Measurements from ENCODE around the gene USP48. TPM values are rescaled to one million over a fixed set of nuclear protein-coding genes. Genes with fewer than 3 reads are reported as not detected.

Gene USP48
- total RNA-seq, 1 experiment from 2014 or later = 84.8 TPM

DNA sequence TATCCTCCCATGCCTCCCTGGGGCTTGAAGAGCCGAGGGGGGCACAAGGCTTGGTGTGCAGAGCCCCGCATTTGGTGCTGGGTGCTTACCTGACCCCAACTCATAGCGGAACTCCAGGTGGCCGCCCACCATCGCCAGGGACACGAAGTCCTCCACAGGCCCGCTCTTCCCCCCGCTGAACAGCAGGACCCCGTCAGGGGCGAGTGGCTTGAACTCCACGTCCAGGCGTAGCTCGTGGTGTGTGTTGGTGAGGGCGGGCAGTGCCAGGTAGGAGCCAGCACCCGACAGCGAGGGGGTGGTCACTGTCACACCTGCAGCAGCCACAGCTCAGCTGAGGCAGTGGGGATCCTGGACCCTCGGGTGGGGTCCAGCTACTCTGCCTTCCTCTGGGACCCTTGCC, 46.3 kb upstream of the USP48 start:
- H3K9me3 Mint-ChIP-seq = peaks cover 5% of the 10 kb centered on the region in 2 experiments
- Histone ChIP-seq H3K23ac (ENCODE audit: insufficient read length, low read depth, low read length) (no peak overlapping the region), H3K18ac (ENCODE audit: insufficient read length, low read depth, low read length) (no peak overlapping the region), H3K79me1 (ENCODE audit: insufficient read depth, low read depth, low read length, poor library complexity, severe bottlenecking) (no peaks in the 10 kb centered on the region), H2BK5ac (ENCODE audit: insufficient read length, low read length) (no peak overlapping the region), H4K8ac (replicated peaks; ENCODE audit: insufficient read length, low read depth, low read length) (no peak overlapping the region), H2AFZ (ENCODE audit: low read length) (no peak overlapping the region), H2BK120ac (ENCODE audit: low read depth, low read length, poor library complexity, severe bottlenecking) (no peak overlapping the region), H3K23me2 (ENCODE audit: insufficient read length, low read depth, low read length, poor library complexity, severe bottlenecking) (no peaks in the 10 kb centered on the region), H3K56ac (ENCODE audit: insufficient read length, low read depth, low read length) (no peak overlapping the region), H3K27ac (ENCODE audit: insufficient read length, low read depth, low read length) (no peak overlapping the region), H3K14ac (ENCODE audit: insufficient read depth, low read length) (no peak overlapping the region), H2BK15ac (ENCODE audit: low read depth, low read length) (no peak overlapping the region), H4K91ac (ENCODE audit: insufficient read length, low read depth, low read length) (no peak overlapping the region), H3K4me1 (ENCODE audit: insufficient read depth, low read length) (no peaks in the 10 kb centered on the region), H3K4ac (ENCODE audit: low read depth, low read length) (no peak overlapping the region), H3K27me3 (ENCODE audit: insufficient read depth, low read length) (no peaks in the 10 kb centered on the region), H3K79me2 (ENCODE audit: insufficient read depth, low read length) (no peaks in the 10 kb centered on the region), H3K4me2 (ENCODE audit: insufficient read depth, insufficient read length, low read length) (no peak overlapping the region), H2BK12ac (ENCODE audit: insufficient read length, low read depth, low read length) (no peak overlapping the region), H2BK20ac (ENCODE audit: low read depth, low read length, poor library complexity, severe bottlenecking) (no peak overlapping the region), H2AK5ac (ENCODE audit: insufficient read length, low read length) (no peak overlapping the region), H4K5ac (ENCODE audit: insufficient read length, low read depth, low read length) (no peak overlapping the region), H3K9ac (ENCODE audit: extremely low read depth, insufficient read length, low read length) (no peak overlapping the region), H3K9me3 (ENCODE audit: control insufficient read depth, low read depth, low read length) (peaks cover 4% of the 10 kb centered on the region), H3T11ph (ENCODE audit: low read length) (no peak overlapping the region), H4K20me1 (ENCODE audit: control insufficient read depth, insufficient read depth, insufficient read length) (no peaks in the 10 kb centered on the region)
- H3K4me1 Mint-ChIP-seq = no peaks in the 10 kb centered on the region
- TF ChIP-seq, protein P1, sequence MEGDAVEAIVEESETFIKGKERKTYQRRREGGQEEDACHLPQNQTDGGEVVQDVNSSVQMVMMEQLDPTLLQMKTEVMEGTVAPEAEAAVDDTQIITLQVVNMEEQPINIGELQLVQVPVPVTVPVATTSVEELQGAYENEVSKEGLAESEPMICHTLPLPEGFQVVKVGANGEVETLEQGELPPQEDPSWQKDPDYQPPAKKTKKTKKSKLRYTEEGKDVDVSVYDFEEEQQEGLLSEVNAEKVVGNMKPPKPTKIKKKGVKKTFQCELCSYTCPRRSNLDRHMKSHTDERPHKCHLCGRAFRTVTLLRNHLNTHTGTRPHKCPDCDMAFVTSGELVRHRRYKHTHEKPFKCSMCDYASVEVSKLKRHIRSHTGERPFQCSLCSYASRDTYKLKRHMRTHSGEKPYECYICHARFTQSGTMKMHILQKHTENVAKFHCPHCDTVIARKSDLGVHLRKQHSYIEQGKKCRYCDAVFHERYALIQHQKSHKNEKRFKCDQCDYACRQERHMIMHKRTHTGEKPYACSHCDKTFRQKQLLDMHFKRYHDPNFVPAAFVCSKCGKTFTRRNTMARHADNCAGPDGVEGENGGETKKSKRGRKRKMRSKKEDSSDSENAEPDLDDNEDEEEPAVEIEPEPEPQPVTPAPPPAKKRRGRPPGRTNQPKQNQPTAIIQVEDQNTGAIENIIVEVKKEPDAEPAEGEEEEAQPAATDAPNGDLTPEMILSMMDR (conservative IDR thresholded peaks at IDR 0.05) = no peak
- H3K4me3 Mint-ChIP-seq = no peak overlapping the region
- no peaks in the 10 kb centered on the region; the same call in 1 of the 2 replicates for H3K27me3 Mint-ChIP-seq (ENCODE audit: low read depth)
- no CpG with 5 or more reads among the region's 17 CpGs for WGBS (ENCODE audit: extremely low coverage, insufficient read length, low lambda C conversion rate)
- no peak overlapping the region for H3K27ac Mint-ChIP-seq
- peak; percentile 22 for DNase-seq
- peaks cover 31 to 72% (median 66%) of the 10 kb centered on the region in 3 experiments for H3K36me3 Mint-ChIP-seq (ENCODE audit: insufficient read depth in 1 of 3, low read depth in 3 of 3)
